PC-9 (cell line): Measurements from ENCODE around the gene LGALS9B.
"Not testable (repeated sequence)": the region's sequence is repeated elsewhere in the genome, so short reads cannot be mapped to it uniquely, and the experiment has no call there.

Experiments used
- CTCF ChIP-seq: fragments of 200-600 bp; sonication (generic); conservative IDR thresholded peaks from 2 replicates; pipeline ENCODE4 v1.6.1; 2017; ENCODE audit warnings: mixed run types, antibody characterized with exemption, mild to moderate bottlenecking, moderate library complexity
- EZH2 ChIP-seq: fragments of 200-600 bp; sonication (generic); IDR thresholded peaks from 2 replicates; pipeline ENCODE4 v1.8.0; 2017; ENCODE audit warnings: antibody characterized with exemption, low read depth

GRCh38 chr17:20447534-20448321, 19.6 kb downstream of the LGALS9B start:
- not testable (repeated sequence) for TF ChIP-seq CTCF, EZH2
